GM18507 (cell line): ENCODE data around the gene ZAR1L.
A peak's percentile ranks its signal among the peaks of the same experiment; 100 is the strongest.
"Not testable (repeated sequence)": the region's sequence is repeated elsewhere in the genome, so short reads cannot be mapped to it uniquely, and the experiment has no call there.

Experiments used
- DNase-seq: peaks from one replicate; pipeline ENCODE4 v3.0.0; 2011; ENCODE audit warnings: low read depth; ENCODE audit not compliant: insufficient read length; ENCODE audit errors: extremely low spot score
- FAIRE-seq: peaks from 2 replicates; lab custom pipeline; 2011; peaks lifted over from hg19 to GRCh38; lab: Jason Lieb, UNC

The ZAR1L gene, protein sequence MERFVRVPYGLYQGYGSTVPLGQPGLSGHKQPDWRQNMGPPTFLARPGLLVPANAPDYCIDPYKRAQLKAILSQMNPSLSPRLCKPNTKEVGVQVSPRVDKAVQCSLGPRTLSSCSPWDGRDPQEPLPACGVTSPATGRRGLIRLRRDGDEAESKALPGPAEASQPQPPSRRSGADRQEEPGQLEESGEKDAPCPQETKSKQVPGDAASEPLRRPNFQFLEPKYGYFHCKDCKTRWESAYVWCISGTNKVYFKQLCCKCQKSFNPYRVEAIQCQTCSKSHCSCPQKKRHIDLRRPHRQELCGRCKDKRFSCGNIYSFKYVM

DNA sequence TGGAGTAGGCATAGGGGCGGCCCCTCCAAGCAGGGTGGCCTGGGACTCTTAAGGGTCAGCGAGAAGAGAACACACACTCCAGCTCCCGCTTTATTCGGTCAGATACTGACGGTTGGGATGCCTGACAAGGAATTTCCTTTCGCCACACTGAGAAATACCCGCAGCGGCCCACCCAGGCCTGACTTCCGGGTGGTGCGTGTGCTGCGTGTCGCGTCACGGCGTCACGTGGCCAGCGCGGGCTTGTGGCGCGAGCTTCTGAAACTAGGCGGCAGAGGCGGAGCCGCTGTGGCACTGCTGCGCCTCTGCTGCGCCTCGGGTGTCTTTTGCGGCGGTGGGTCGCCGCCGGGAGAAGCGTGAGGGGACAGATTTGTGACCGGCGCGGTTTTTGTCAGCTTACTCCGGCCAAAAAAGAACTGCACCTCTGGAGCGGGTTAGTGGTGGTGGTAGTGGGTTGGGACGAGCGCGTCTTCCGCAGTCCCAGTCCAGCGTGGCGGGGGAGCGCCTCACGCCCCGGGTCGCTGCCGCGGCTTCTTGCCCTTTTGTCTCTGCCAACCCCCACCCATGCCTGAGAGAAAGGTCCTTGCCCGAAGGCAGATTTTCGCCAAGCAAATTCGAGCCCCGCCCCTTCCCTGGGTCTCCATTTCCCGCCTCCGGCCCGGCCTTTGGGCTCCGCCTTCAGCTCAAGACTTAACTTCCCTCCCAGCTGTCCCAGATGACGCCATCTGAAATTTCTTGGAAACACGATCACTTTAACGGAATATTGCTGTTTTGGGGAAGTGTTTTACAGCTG lies at the start of gene ZAR1L, which contains the start of gene BRCA2:
Gene ZAR1L, minus strand, starts transcription at position 126 of the 790 bp plus-strand sequence. CDS start 3,438 bp downstream, outside the sequence.
Gene BRCA2, plus strand, starts transcription at position 271 of the 790 bp plus-strand sequence. CDS start 953 bp downstream, outside the sequence.
- DNase-seq (peak; percentile 64), FAIRE-seq (peak; percentile 92)

GRCh38 chr13:32362574-32362973 lies 47.4 kb upstream of the ZAR1L start:
- no peak for FAIRE-seq

DNA sequence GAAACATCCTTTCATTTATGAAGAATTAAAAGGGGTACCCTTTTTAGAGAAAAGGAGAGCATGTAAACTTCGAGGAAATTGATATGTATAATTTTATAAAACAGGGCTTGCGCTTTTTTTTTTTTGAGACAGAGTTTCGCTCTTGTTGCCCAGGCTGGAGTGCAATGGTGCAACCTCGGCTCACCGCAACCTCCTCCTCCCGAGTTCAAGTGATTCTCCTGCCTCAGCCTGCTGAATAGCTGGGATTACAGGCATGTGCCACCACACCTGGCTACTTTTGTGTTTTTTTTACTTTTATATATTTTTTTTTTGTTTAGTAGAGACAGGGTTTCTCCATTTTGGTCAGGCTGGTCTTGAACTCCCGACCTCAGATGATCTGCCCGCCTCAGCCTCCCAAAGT lies 40.8 kb upstream of the ZAR1L start:
- not testable (repeated sequence) for DNase-seq, FAIRE-seq

More at GRCh38 chr13:32362574-32362973, 47.4 kb upstream of the ZAR1L start:
- DNase-seq = no peak

DNA sequence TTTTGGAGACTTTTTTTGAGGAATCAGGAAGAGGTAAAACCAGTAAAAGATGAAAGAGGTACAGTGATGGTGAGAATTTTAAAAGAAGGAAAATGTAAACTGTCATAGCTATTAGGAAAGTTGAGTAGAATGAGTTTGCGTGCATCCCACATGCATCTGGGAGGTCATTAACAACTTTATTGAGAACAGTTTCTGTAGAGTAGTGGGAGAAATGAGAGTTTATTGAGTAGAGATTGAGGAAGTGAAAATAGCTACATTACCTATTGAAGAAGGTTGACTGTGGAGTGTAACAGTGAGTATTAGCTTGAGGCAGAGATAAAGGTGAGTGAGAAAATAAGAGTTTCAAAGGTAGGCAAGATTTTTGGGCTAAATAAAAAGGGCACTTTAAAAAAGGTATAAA lies 38.9 kb upstream of the ZAR1L start:
- DNase-seq (no peak), FAIRE-seq (peak; percentile 41)

DNA sequence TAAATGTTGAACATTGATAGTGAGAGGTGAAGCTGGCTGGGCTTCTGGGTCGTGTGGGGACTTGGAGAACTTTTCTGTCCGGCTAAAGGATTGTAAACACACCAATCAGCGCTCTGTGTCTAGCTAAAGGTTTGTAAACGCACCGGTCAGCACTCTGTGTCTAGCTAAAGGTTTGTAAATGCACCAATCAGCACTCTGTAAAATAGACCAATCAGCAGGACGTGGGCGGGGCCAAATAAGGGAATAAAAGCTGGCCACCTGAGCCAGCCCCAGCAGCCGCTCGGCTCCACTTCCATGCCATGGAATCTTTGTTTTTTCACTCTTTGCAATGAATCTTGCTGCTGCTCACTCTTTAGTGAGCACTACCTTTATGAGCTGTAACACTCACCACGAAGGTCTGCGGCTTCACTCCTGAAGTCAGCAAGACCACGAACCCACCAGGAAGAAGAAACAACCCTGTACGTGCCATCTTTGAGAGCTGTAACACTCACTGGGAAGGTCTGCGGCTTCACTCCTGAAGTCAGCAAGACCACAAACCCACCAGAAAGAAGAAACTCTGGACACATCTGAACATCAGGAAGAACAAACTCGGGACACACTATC lies 35.8 kb upstream of the ZAR1L start:
- not testable (repeated sequence) for FAIRE-seq, DNase-seq

DNA sequence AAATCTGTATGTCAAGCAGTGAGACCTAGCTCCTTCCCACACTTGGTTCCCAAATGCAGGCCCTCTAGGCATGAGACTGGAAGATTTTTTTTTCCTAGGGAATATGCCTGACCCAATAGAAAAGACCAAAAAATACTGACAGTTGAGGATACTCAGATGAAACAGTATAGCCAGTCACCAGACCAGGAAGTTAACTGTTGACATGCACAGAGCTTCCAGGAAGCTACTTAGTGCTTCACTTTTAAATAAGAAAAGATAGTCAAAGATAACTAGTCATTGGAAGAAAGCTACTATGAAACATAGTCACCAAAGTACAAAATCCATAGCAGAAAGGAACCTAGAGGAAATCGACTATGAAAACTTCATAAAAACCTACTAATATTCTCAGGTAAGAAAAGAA lies 32.5 kb upstream of the ZAR1L start:
- no peak for FAIRE-seq
- DNase-seq = no peak

- peak; percentile 67 for FAIRE-seq
- no peak for DNase-seq
These were observed 25.8 kb upstream of the ZAR1L start for GRCh38 chr13:32340914-32341313.

DNA sequence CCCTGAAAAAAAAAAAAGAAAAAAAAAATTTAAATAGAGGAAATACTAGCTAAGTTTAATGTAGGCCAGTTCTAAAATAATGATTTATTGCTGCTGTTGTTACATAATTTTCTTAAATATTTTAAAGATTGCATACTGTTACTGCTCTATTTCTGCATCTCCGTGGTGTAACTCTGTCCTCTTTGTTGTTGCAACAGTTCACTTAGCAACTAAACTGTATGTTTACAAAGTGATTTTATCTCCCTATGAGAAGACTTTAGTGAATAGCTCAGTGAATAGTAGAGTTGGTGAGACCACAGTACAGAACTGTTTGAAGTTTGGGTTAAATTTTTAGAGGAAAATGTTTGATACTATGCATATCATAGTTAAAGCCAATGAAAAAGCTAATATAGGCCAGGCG lies 19.5 kb upstream of the ZAR1L start:
- DNase-seq (no peak), FAIRE-seq (no peak)

DNA sequence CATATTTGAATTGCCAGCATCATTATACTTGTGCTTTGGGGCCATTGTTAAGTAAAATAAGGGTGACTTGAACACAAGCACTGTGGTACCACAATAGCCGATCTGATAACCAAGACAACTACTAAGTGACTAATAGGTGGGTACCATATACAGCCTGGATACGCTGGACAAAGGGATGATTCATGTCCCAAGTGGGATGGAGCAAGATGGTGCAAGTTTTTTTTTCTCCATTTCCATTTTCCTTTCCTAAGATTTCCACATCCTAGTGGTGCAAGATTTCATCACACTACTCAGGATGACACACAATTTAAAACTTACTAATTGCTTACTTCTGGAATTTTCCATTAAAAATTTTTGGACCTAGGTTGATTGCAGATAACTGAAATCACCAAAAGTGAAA lies 15.3 kb upstream of the ZAR1L start:
- FAIRE-seq (no peak), DNase-seq (no peak)

GRCh38 chr13:32323912-32324311 lies 8.7 kb upstream of the ZAR1L start:
- DNase-seq (no peak), FAIRE-seq (no peak)

- no peak for FAIRE-seq
- no peak for DNase-seq
These were observed 5.4 kb upstream of the ZAR1L start for GRCh38 chr13:32320528-32320927.

DNA sequence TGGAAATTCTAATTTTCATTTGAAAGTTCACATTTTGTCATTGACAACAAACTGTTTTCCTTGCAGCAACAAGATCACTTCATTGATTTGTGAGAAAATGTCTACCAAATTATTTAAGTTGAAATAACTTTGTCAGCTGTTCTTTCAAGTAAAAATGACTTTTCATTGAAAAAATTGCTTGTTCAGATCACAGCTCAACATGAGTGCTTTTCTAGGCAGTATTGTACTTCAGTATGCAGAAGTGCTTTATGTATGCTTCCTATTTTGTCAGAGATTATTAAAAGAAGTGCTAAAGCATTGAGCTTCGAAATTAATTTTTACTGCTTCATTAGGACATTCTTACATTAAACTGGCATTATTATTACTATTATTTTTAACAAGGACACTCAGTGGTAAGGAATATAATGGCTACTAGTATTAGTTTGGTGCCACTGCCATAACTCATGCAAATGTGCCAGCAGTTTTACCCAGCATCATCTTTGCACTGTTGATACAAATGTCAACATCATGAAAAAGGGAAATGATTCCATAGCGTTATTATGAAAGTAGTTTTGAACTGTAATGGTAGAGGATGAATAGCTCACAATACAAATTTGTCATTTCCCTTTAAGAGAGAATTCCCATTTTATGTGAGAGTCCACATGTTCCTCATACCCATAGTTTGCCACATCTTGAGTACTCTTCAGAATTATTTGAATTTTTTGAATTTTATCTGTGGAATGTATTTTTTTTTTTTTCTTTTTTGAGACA lies 2.7 kb upstream of the ZAR1L start:
- no peak for DNase-seq
- FAIRE-seq = no peak

GRCh38 chr13:32316501-32316900 lies 1.3 kb upstream of the ZAR1L start:
- FAIRE-seq = no peak
- DNase-seq = no peak

DNA sequence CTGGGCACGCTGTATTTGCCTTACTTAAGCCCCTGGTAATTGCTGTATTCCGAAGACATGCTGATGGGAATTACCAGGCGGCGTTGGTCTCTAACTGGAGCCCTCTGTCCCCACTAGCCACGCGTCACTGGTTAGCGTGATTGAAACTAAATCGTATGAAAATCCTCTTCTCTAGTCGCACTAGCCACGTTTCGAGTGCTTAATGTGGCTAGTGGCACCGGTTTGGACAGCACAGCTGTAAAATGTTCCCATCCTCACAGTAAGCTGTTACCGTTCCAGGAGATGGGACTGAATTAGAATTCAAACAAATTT lies 821 bp upstream of the ZAR1L start:
- no peak for DNase-seq
- no peak for FAIRE-seq

GRCh38 chr13:32314271-32315237 lies 609 bp downstream of the ZAR1L start:
- FAIRE-seq (peak; percentile 82), DNase-seq (no peak)

GRCh38 chr13:32311188-32311897 lies 3.8 kb downstream of the ZAR1L start:
- FAIRE-seq = no peak
- no peak for DNase-seq

DNA sequence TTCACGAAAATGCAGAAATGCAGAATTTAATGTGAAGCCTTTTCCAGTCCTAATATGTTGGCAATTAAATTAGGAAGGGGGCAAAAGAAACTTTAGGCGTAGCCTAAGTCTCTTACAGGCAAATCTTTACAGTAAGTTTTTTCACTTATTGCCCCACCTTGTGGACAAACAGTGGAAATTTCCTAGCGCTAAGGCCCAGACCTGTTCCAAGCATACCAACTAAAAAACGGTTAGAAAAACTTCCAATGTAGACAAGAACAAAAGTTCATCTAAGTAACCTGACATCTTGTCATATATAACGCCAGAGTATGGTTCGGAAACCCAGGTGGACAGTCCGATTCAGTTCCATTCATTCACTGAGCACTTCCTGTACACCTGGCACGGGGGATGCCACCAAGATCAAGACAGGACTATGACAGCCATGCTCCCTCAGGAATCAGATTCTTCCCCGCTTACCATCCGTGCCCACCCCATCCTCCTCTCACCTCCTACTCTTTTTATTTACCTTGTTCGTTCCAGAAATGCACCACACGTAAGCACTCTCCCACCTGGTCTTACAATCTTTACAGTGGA lies 4.9 kb downstream of the ZAR1L start:
- DNase-seq (no peak), FAIRE-seq (peak; percentile 91)
